Testis (tissue), 3 donors: ENCODE results near the gene BAIAP2L1. TPM values are rescaled to one million over a fixed set of nuclear protein-coding genes. Genes with fewer than 3 reads are reported as not detected.

Source experiments
- DNase-seq: peaks from one replicate; pipeline ENCODE4 v3.0.0-alpha.2; 2019
- H3K27ac ChIP-seq, 2 donors: fragments of 200-600 bp; sonication (generic); one replicate each; pipeline ENCODE4 v1.5.1; 2019
- H3K27me3 ChIP-seq: fragments of 200-600 bp; sonication (generic); one replicate; pipeline ENCODE4 v1.5.1; 2019
- H3K36me3 ChIP-seq: fragments of 200-600 bp; sonication (generic); one replicate; pipeline ENCODE4 v1.5.1; 2017; ENCODE audit warnings: low read depth; ENCODE audit errors: missing control alignments
- H3K4me1 ChIP-seq: fragments of 200-600 bp; sonication (generic); one replicate; pipeline ENCODE4 v1.5.1; 2019
- H3K4me3 ChIP-seq, 2 donors: fragments of 200-600 bp; sonication (generic); one replicate each; pipeline ENCODE4 v1.5.1; 2017 to 2019
- H3K9me3 ChIP-seq: fragments of 200-600 bp; sonication (generic); one replicate; pipeline ENCODE4 v1.5.1; 2017
- CTCF ChIP-seq, 3 experiments: fragments of 450-650 bp in 2 of 3; fragments of 200-600 bp in 1 of 3; sonication (generic) in 1 of 3; IDR thresholded peaks; one replicate each; pipeline ENCODE4 v1.5.1; 2016 to 2019; ENCODE audit warnings: antibody characterized with exemption in 3 of 3, mild to moderate bottlenecking in 2 of 3, moderate library complexity in 1 of 3
- POLR2A ChIP-seq: fragments of 450-650 bp; IDR thresholded peaks from one replicate; pipeline ENCODE4 v1.6.1; 2017; ENCODE audit warnings: antibody characterized with exemption, mild to moderate bottlenecking, moderate library complexity
- WGBS, 2 donors: methylation state at CpG; one replicate each; pipeline ENCODE4 v1.1.5; 2018; 5-methylcytosine and 5-hydroxymethylcytosine counted together
- intact Hi-C: fragments of 100-400 bp; cut with DNase I; formaldehyde crosslinking; loops from one replicate; pipeline ENCODE4 v1.15.1; 2023; ENCODE audit warnings: low total_unique reads
- polyA plus RNA-seq: library from polyadenylated mRNA; stranded (reverse); fragments of 350-450 nt; fragmentation: Illumina TruSeq; extraction: RNeasy Lipid Tissue Mini Kit (QIAGEN cat#74804); gene quantifications from one replicate; pipeline ENCODE4 v1.2.3, GENCODE V29; 2014; ENCODE audit warnings: low read depth, low replicate concordance; ENCODE audit not compliant: insufficient read depth
- total RNA-seq, 2 donors: library from RNA; depleted of rRNA; stranded (reverse); fragments of >200 nt; gene quantifications; one replicate each; pipeline ENCODE4 v1.2.3, GENCODE V29; 2016

BAIAP2L1 gene
- total and polyA plus RNA-seq, 3 donors from 2014 or later = 16.8 to 24.2 (median 23.5) TPM

- DNase-seq = no peak
- 75 to 85% methylated on average over 13 of the region's 13 CpGs for WGBS, 2 donors
- Histone ChIP-seq H3K4me3 (no peak overlapping the region), H3K4me1 (no peaks in the 10 kb centered on the region), H3K27ac (no peak overlapping the region), H3K27me3 (no peaks in the 10 kb centered on the region), H3K36me3 (no peaks in the 10 kb centered on the region), H3K9me3 (no peaks in the 10 kb centered on the region)
- TF ChIP-seq CTCF (IDR thresholded peaks at IDR 0.05) (no peak), POLR2A (no peak)
- intact Hi-C loops = no loop called here
Observed at GRCh38 chr7:98315318-98315993, 85.4 kb downstream of the BAIAP2L1 start.

DNA sequence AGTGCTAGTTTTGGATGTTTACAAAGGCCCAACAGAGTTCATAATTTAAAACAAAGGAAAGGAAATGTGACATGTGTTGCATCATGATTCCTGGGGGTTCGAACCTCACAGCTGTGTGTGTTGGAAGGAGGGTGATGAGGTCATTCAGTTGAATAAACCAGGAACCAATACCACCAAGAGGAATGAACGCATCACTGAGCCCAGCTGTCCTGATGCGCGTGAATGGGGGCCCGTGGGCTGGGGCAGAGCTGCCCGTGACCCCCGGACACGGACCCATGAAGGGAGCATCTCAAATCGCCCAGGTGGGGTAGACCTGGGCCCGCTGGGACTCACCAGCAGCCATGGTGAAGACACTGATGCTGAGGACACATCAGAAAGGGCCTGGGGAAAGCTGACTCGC is 86.4 kb downstream of the BAIAP2L1 start:
- no peak for DNase-seq
- intact Hi-C loops = no loop called here
- no peak overlapping the region for H3K27ac ChIP-seq
- H3K4me3 ChIP-seq = no peak overlapping the region
- TF ChIP-seq POLR2A (no peak), CTCF (IDR thresholded peaks at IDR 0.05) (no peak)
- H3K4me1 ChIP-seq = no peaks in the 10 kb centered on the region
- 93 to 94% methylated on average over 11 of the region's 11 CpGs for WGBS, 2 donors
- no peaks in the 10 kb centered on the region for H3K27me3 ChIP-seq
- no peaks in the 10 kb centered on the region for H3K36me3 ChIP-seq
- H3K9me3 ChIP-seq = no peaks in the 10 kb centered on the region

DNA sequence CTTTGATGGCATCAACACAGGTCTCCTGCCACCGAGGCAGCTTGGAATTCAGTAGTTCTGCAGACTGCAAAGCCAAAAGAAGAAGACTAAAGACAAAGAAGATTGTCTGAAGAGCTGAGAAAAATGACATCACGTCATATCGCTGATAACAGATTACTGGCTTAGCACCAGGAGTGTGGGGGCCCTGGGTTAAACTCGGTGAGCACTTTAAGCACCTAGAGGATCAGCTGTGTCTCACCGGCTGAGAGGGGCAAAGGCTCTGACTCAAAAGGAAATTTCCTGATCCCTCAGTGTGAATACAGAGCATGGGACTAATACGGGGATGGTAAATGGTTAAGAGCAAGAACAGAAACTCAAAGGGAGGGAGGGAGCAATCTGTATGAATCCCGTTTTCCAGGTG is 88.7 kb downstream of the BAIAP2L1 start:
- Histone ChIP-seq H3K27ac (no peak overlapping the region), H3K4me3 (no peak overlapping the region), H3K9me3 (no peaks in the 10 kb centered on the region), H3K27me3 (no peaks in the 10 kb centered on the region), H3K36me3 (no peaks in the 10 kb centered on the region), H3K4me1 (no peaks in the 10 kb centered on the region)
- no peak for DNase-seq
- no peak for TF ChIP-seq POLR2A
- no peak for TF ChIP-seq CTCF (IDR thresholded peaks at IDR 0.05)
- WGBS, 2 donors = 65 to 68% methylated on average over 7 of the region's 7 CpGs
- intact Hi-C loops = no loop called here

DNA sequence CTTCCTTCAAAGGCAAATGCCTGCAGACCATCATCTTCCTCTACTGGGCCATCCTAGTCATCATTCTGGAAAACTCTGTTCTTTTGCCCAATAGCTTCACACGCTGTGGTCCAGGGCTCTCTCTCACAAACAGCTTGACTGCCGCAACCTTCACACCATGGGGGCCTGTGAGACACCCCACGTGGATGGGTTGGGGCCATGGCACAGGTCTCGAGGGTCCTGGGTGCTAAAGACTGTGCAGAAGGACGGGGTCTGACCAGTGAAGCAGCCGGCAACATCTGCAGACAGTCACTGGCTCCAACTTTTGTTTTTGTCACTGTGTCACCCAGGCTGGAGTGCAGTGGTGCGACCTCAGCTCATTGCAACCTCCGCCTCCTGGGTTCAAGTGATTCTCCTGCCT is 91.3 kb downstream of the BAIAP2L1 start:
- Histone ChIP-seq H3K36me3 (no peaks in the 10 kb centered on the region), H3K4me1 (no peaks in the 10 kb centered on the region), H3K9me3 (no peaks in the 10 kb centered on the region), H3K4me3 (no peak overlapping the region), H3K27ac (no peak overlapping the region), H3K27me3 (no peaks in the 10 kb centered on the region)
- intact Hi-C loops = no loop called here
- no peak for DNase-seq
- 98% methylated on average over 7 to 8 of the region's 8 CpGs for WGBS, 2 donors
- TF ChIP-seq CTCF (IDR thresholded peaks at IDR 0.05) (no peak), POLR2A (no peak)

- TF ChIP-seq CTCF (IDR thresholded peaks at IDR 0.05) = no peak
- TF ChIP-seq POLR2A = no peak
- intact Hi-C loops = no loop called here
- WGBS, 2 donors = 97 to 99% methylated on average over 11 to 14 of the region's 14 CpGs
- no peak overlapping the region for H3K4me3 ChIP-seq
- no peaks in the 10 kb centered on the region for H3K36me3 ChIP-seq
- H3K27me3 ChIP-seq = no peaks in the 10 kb centered on the region
- H3K27ac ChIP-seq = no peak overlapping the region
- H3K4me1 ChIP-seq = no peaks in the 10 kb centered on the region
- DNase-seq = no peak
- H3K9me3 ChIP-seq = no peaks in the 10 kb centered on the region
Observed at GRCh38 chr7:98307971-98308466, 92.9 kb downstream of the BAIAP2L1 start.
